Ammon's horn (tissue), 1 donor: Measurements from ENCODE around the gene OLFM1.
"Not testable (repeated sequence)": the region's sequence is repeated elsewhere in the genome, so short reads cannot be mapped to it uniquely, and the experiment has no call there.

Experiments
- DNase-seq: peaks from one replicate; pipeline ENCODE4 v3.0.0-alpha.2; 2016; ENCODE audit warnings: low spot score

Gene OLFM1

GRCh38 chr9:135060461-135061116 lies 26.9 kb upstream of the OLFM1 start:
- no peak for DNase-seq

DNA sequence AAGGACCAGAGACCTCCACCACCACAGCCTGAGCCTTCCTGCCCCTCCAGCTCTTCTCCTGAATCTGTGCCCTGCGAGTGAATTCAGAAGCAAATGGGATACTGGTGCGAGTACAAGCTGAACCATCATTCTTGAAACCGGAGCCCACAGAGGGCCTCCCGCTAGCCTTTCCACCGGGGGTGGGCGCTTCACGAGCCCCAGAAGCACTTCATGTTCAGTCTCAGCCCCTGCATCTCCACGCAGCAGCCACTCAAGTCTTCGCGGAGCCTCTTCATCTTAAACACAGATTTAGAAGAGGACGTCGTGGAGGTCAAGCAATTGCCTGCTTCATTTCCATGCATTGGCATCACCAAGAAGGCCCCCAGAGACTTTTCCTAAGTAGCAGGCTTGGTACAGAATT lies 26.0 kb upstream of the OLFM1 start:
- no peak for DNase-seq

GRCh38 chr9:135062254-135062653 lies 25.2 kb upstream of the OLFM1 start:
- DNase-seq: no peak

- DNase-seq: not testable (repeated sequence)
These were observed 24.0 kb upstream of the OLFM1 start for GRCh38 chr9:135063466-135063865.

DNA sequence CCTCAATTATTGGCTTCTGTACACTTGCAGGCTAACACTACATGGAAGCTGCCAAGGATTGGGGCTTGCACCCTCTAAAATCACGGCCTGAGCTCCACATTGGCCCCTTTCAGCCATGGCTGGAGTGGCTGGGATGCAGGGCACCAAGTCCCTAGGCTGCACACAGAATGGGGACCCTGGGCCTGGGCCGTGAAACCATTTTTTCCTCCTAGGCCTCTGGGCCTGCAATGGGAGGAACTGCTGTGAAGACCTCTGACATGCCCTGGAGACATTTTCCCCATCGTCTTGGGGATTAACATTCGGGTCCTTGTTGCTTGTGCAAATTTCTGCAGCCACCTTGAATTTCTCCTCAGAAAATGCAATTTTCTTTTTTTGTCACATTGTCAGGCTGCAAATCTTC lies 23.6 kb upstream of the OLFM1 start:
- not testable (repeated sequence) for DNase-seq

- DNase-seq: no peak
These were observed 22.3 kb upstream of the OLFM1 start for GRCh38 chr9:135065151-135065550.

DNA sequence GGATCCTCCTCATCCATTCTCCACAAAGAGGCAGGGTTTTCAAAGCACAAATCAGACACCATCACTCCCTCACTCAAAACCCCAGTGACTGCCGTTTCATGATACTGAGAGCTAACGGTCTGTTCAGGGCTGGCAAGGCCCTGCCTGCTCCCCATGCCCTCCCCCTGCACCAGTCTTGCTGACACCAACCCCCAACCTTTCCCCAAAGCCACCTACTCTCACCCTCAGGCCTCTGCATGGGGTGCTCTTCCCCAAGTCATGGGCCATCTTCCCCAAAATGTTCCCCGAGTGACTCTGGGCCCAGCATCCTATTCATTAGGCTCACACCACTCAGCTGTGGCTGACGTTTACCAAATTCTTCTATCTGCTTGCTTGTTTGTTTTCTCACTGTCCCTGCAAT lies 21.7 kb upstream of the OLFM1 start:
- no peak for DNase-seq

- DNase-seq: no peak
These were observed 21.2 kb upstream of the OLFM1 start for GRCh38 chr9:135066291-135066690.

GRCh38 chr9:135067096-135067710 lies 20.3 kb upstream of the OLFM1 start:
- no peak for DNase-seq

GRCh38 chr9:135068776-135069415 lies 18.6 kb upstream of the OLFM1 start:
- DNase-seq: no peak

- no peak for DNase-seq
These were observed 17.8 kb upstream of the OLFM1 start for GRCh38 chr9:135069558-135070197.

- DNase-seq: peak; percentile 73
These were observed 17.1 kb upstream of the OLFM1 start for GRCh38 chr9:135070198-135070951.

GRCh38 chr9:135070964-135071735 lies 16.3 kb upstream of the OLFM1 start:
- no peak for DNase-seq

- DNase-seq: no peak
These were observed 14.3 kb upstream of the OLFM1 start for GRCh38 chr9:135073081-135073740.

DNA sequence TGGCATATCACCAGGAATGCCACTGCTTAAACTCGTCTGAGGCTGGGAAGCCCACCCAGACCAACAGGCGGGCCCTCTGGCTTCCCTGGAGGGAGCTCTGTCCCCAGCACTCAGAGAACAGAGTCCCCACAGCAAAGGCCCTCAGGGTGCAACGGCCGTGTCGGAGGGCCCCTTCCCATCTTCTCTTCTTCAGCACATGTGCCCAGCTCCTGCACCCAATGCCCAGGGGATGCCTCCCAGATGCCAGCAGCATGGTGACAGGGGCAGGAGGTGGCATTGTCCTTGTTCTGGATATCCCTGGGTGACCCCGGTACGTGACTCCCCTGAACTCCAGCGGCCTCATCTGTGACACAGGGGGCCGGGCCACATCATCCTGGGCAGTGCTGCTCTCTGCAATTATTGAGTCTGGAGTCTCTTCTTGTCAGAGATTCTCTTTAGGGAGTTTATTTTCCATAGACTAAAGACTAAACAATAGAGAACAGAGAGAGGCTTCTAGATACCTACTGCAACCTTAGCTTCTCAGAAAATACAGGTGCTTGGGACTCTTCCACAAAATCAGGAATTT lies 13.6 kb upstream of the OLFM1 start:
- DNase-seq: no peak

DNA sequence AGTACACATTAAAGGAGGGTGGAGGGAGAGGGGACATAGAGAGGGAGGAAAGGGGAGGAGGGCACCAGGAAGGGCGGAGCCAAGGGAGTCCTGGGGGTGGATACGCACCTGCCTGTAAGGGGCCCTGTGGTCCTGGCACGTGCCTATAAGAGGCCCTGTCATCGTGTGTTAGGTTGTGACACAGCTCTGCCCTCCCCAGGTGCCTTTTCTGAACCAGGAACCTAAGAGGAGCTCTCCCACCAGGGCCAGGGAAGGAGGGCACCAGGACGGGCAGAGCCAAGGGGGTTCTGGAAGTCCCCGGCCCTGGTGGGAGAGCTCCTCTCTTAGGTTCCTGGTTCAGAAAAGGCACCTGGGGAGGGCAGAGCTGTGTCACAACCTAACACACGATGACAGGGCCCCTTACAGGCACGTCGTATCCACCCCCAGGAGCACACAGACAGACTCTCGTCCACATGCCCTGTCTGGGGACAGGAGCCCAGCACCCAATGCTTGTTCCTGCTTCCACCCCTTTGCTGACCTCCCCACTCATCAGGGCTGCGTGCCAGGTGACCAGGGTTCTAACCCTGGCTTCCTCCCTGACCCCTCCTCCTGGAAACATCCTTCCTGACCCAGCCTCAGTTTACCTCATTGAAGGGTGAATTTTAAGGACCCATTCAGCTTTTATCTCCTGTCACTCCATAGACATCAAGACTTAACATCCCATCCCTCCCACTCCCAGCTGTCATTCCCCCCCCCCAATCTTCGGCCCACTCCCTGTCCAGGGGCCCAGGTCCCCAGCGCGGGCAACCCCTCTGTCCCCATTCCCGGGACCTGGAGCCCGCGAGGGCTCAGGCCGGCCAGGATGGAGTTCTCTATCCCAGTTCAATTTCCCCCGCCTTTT lies 12.9 kb upstream of the OLFM1 start:
- no peak for DNase-seq

DNA sequence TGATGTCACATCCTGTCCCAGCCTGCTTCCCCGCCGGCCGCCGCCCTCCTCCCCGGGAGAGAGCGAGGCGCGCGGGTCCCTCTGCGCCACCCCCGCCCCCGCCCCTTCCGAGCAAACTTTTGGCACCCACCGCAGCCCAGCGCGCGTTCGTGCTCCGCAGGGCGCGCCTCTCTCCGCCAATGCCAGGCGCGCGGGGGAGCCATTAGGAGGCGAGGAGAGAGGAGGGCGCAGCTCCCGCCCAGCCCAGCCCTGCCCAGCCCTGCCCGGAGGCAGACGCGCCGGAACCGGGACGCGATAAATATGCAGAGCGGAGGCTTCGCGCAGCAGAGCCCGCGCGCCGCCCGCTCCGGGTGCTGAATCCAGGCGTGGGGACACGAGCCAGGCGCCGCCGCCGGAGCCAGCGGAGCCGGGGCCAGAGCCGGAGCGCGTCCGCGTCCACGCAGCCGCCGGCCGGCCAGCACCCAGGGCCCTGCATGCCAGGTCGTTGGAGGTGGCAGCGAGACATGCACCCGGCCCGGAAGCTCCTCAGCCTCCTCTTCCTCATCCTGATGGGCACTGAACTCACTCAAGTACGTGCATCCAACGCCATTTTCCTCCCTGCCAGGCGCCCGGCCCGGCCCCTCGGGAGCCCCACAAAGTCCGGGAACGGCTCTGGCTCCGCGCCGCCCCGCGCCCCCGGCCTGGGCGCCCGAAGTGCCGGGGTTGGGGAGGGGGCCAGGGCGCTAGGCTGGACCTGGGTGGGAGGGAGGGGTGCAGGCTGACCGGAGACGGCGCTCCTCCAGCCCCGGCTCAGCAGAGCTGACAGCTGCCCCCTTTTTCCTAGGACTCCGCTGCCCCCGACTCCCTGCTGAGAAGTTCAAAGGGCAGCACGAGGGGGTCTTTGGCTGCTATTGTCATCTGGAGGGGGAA lies 12.0 kb upstream of the OLFM1 start:
- DNase-seq: peak; percentile 77

GRCh38 chr9:135076143-135076875 lies 11.2 kb upstream of the OLFM1 start:
- peak; percentile 36 for DNase-seq
